ENCODE measurements around the gene GJD2.

Gene GJD2

DNA sequence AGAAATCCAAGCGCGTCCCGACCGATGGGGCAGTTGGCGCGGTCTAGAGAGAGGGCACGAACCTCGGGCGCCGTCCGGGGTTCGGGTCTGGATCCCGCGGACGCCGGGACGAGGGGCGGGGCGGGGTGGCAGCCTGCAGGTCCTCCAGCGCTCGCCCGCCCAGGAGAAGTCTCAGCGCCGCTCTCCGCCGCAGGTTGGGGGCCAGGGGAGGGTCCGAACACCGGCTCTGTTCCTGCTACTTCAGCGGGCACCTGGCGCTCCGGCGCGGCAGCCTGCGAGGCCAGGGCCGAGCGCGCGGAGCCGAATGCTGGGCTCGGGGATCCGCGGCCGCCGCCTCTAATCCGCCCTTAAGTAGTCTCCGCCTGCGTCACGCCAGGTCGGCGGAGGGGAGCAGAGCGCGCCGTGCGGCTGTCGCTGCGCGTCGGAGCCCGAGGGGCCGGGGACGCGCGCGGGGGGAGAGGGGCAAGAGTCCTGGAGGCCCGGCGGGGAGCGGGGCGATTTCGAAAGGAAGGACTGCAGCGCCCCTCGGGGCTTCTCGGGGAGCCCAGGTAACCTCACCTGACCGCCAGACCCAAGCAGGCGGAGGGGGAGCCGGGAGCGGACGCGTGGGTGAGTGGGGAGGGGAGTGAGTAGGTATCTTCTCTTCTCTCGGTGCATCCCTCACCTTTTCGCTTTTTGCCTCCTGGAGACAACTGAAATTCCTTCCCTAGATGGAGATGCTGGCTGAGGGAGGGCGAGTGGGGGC is at the start of gene GJD2:
Gene GJD2 (minus strand): TSS at position 325 of the 745 bp plus-strand sequence. CDS start 510 bp downstream, outside the sequence.
- no peak for DNase-seq (ENCODE audit: low spot score)

DNA sequence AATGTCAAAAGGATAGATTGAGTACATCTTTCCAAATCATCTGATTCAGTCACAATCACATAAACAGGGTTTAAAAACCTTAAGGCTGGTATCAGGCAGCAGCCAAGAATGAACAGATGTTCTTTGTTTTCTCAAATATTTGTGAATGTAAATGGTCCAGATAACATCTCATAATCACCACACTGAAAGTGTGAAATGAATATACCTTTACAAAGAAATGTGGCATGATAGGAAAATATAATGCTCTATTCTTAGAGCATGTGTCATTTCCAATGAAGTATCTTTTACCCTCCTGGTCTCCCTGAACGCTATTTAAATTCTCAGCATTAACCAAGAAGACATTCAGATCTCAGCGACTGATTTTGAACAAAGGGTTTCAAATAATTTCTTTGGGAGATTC is 49.3 kb upstream of the GJD2 start:
- no peak for DNase-seq (ENCODE audit: low spot score)

DNA sequence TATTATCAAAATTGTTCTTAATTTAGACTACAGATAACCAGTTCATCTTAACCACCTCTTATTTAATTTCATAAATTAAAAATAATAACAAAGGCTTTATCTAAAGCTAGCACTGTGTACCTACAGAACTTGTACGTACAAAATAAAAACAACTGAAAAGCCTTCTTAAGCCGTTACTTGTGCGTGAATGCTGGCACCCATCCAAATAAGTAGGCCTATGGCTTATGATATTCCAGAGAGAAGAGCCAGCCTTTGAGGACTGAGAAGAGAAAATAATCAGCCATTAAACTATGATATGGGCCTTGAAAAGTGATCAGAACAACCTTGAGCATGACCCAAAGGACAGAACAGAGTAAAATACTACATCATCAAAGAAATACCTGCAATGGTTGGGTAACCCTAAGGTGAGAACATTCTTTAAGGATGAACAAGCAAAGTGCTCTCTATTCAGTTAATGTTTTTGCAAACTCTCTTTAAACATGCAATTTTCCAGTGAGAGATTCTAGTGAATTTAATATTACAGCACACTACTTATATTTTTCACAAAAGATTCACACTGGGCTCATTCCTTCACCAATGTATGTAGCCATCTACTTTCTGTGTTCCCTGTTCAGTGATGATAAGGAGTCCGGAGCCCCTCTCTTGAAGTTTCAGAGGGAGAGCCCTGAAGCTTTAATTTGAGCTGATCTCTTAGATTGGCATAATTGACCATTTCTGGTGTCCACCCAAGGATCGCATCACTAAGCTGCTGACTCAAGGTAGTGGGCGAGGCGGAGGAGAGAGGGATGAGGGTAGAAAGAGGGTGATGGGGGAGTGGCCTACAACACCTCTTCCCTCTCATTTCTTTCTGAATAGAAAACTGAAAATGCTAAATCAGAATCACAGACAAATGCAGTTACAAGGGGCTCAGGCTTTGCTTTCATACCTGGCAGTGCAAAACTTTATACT is 48.3 kb upstream of the GJD2 start:
- DNase-seq (ENCODE audit: low spot score): no peak

DNA sequence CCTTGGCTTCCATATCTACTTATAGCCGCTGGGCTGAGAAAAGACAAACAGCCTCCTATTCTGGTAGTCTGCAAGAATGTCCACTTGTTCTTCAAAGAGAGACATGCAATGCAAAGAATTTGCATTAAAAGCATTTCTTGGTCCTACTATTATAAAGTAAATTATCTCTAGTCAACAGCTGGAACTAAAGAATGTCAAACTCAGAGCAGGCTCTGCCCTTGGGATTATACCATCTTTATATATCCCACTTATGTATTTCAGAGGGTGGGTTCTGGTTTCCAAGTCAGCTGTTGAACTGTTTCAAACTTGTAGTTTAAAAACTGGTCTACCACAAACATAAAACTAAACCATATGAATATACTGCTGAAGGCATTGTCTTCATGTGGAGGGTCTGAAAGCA is 47.6 kb upstream of the GJD2 start:
- no peak for DNase-seq (ENCODE audit: low spot score)

DNA sequence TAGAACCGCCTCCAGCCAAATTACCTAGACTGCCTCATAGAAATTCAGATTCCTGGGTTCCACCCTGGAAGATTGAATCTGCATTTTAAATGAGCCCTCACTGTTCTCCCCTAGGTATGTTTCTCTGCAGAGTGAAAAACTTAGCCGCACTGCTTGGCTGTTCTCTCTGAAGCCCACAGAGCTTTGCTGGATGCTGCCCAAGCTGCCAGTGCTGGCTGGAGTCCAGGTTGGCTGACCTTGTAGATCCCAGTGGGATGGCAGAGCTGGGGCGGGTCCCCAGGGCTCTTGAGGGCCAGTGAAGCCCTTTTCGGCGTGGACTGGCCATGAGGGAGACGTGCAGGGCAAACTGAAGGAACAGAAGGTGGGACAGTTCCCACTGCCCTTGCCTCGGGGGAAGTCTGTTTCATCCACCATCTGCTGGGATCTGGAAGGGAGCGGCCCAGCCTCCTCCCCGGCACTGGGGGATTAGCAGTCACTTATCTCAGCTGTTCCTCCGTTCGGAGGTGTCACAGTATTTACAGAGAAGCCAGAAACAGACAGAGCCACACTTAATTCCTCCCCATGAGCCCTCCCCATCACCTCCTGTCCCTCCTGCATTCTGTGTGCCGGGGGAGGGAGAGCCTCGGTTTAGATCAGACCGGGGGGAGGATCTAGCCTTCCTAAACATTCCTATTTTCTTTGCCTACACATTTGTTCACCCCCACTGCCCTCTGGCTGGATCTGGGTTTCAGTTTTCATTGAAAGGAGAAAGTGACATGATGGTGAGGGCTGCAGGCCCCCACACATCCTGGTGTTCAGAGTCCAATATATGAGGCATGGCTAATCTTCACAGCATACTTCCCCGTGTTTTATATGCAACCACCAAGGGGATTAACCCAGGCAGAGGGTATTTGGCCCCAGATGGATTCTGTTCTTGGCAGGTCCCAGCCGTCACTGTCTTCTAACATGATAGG is 44.6 kb upstream of the GJD2 start:
- DNase-seq (ENCODE audit: low spot score): no peak

DNA sequence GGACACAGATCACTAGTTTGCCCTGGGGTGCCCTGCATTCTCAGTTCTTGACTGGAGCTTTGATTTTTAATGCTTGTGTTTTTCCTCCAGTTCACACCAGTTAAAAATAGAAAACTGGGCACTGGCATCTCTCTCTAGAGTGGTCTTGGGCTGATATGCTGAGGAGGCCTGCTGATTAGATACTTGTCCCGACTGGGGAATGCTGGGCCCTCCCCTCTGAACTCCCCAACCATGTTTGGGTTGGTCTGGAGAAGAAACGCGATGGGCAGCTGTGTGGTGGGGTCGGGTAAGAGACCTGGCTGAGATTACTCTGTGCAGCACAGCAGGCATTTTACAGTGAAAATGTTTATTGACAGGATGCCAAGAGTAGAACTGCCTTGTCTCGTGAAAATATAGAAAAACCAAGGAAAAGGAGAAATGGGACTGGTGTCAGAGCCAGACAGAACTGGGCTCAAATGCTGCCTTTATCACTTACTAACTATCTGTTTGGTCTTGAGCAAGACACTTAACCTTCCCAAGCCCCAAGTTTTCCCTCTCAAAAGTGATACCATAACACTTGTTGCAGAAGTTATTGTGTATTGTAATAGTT is 42.1 kb upstream of the GJD2 start:
- no peak for DNase-seq (ENCODE audit: low spot score)

DNA sequence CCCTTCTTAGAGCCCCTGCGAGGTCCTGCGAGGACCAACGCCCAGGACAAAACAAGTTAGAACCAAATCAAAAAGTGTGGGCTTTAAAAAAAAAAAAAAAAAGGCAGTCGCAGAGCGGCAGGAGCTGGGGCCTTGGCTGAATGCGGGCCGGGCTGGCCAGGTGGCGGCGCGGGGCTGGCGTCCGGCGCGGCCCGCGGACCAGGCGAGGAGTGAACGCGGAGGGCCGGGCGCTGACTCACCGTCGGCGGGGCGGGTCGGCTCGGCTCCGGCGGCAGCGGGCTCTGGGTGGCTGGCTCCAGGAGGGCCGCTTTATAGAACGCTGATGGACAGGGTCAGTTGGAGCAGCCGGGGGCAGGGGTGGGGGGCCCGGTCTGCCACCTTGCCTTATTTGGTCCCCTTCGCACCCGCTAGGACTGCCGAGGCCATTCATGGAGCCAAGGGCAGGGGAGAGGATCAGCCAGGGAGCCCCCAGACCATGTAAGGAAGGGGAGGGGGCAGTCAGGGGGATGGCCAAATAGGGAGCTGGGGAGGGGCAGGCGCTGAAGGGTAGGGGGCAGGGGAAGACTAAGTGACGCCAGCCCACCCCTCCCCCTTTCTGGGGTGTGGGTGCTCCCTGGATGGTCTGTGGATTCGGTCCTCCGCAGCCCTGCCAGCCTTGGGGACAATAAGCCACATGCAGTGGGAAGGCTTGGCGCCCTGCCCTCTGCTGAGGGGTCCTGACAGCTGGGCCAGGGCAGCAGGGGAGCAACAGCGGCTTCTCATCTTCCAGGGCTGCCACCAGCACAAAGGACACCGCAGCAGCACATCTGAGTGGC is 40.7 kb upstream of the GJD2 start, which contains the start of gene ACTC1:
Gene ACTC1 (minus strand): TSS at position 283 of the 815 bp plus-strand sequence. CDS start 741 bp downstream, outside the sequence.
- DNase-seq (ENCODE audit: low spot score): no peak

DNA sequence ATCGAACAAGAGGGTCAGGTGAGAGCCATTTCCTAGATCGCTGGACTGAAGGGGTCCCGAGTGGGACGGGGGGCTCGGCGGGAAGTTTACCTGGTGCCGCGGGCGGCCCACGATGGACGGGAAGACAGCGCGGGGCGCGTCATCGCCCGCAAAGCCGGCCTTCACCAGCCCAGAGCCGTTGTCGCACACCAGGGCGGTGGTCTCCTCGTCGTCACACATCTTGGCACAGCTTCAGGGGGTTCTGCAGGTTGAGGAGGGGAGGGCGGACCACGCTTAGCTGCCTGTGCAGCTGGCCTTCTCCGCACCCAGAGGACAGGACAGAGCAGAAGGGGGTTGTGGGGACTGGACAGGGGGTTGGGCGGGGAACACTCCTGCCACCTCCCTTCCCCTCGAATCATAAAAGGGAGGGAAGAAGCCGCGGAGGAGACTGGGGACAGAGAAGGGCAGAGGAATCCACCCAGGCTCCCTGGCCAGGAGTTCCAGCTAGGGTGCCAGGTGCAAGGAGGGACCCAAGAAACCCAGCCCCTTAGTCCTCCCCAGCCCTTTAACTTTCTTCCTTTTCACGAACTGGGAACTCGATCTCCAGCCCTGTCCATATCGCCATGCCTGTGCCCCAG is 39.9 kb upstream of the GJD2 start:
- no peak for DNase-seq (ENCODE audit: low spot score)

DNA sequence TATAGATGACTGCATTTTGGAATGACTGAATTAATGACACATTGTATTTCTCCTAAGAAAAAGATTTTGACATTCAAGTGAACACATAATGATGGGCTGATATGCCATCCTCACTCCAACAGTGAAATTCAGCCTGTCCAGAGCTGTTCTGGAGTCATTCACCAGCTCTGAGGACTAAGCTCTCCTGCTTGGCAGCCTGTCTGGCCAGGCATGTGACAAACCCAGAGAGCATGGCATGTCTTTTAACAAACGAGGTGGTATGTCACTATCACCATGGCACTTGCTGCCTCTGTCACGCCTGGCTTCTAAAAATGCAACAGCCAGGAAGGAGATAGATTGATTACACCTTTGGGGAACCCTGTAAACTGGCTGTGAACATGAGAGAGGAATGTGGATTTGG is 39.1 kb upstream of the GJD2 start:
- no peak for DNase-seq (ENCODE audit: low spot score)

DNA sequence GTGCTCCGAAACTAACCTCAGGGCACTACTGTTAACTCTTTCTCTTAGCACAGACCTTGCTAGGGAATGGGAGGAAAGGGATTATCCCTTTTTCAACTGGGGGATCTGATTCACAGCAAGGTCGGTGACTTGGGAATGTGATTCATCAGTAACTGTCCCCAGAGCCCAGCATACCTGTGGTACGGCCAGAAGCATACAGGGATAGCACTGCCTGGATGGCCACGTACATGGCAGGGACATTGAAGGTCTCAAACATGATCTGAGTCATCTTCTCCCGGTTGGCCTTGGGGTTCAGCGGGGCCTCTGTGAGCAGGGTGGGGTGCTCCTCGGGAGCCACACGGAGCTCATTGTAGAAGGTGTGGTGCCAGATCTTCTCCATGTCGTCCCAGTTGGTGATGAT is 38.3 kb upstream of the GJD2 start:
- DNase-seq (ENCODE audit: low spot score): no peak

DNA sequence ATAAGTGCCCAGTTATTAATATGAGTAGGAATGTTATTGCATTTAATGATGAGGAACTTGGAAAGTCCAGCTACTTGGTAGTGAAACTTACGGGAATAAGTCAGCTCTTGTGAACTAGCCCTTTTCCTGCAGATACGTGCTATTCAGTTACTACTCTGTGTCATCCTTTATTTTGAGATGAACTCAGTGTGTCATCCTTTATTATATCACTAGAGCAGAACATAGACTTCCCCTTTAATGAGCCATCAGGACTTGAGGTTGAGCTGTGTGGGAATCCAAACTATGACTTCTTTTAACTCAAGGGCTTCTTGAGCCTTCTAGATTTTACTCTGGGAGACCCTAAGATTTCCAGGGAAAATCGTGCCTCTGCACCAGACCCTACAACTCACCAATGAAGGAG is 36.9 kb upstream of the GJD2 start:
- no peak for DNase-seq (ENCODE audit: low spot score)

DNA sequence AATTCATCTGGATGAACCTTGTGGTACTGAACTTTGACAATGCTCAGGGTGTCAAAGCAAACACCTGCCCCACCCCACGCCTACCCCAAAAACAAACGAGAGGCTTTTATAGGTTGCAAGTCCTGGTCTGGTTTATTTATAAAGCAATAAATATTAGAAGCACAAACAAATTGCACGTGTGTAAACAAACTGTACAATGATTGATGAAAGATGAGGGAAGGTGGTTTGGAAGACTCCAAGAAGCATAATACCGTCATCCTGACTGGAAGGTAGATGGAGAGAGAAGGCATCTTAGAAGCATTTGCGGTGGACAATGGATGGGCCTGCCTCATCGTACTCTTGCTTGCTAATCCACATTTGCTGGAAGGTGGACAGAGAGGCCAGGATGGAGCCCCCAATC is 35.3 kb upstream of the GJD2 start:
- no peak for DNase-seq (ENCODE audit: low spot score)

DNA sequence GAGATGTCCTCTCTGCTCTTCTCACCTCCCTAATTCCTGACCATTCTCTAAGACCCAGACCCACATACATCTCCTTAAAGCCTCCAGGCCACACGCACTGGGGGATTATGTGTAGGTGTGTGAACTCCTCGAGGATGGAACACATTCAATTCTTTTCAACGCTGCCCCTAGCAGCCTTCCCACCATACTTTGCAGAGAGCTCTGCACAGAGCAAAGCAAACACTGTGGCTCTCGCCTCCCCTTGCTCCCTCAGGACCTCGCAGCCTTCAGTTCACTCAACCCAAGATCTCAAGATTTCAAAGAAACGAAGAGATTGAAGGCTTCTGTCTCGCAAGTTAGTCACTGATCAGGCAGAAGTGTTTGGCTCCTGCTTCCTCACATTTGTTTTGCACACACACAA is 34.5 kb upstream of the GJD2 start:
- DNase-seq (ENCODE audit: low spot score): no peak

DNA sequence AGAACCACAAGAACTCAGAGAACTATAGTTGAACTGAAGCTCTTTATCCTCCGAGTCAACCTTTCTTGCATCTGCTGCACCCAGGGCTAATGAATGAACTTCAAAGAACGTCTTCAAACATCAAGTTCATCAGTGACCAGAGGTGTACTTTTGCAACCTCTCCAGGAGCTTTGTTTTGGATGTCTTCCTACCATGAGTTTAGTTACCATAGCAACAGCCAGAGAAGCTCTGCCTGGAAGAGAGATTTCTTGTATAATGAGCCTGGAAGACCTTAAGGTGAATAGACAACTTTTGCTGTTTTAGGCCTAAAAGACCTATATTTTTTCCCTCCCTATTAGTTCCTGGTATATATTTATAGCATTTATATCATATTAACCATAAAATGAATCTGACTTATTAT is 31.4 kb upstream of the GJD2 start:
- no peak for DNase-seq (ENCODE audit: low spot score)

DNA sequence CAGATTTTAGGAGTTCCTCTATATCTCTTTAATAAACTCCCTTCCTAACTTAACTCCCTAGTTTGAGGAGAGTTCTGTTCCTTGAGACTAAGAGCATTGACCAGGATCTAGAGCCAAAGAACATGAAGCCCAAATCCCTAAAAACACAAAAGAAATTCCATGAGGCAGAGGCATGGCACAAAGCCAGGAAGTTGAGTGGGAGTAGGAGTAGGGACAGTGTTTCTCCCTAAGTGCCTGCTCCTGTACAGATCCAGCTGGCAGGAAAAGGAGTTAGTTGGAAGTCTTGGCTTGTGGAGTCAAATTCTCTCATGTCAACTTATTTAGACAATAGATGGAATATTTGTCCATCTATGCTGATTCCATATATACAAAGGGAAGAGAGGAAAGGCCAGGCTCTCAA is 29.2 kb upstream of the GJD2 start:
- no peak for DNase-seq (ENCODE audit: low spot score)

DNA sequence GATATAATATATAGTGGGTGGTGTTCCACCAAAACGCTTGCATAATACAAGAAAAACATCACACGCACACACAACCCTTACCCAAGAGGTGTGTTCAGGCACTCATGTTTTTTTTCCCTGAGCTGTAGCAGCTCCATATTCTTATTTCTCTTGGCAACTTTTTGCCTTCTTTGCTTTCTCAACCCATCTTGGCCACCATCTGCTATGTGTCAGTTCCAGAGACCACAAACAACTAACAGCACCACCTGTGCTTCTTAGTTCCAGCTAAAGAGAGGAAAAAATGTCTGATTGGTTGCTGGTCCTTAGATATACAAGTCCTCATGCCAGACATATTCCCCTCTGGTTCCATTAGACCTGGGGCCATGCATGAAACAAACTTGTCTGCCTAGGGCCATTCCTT is 28.6 kb upstream of the GJD2 start:
- no peak for DNase-seq (ENCODE audit: low spot score)

DNA sequence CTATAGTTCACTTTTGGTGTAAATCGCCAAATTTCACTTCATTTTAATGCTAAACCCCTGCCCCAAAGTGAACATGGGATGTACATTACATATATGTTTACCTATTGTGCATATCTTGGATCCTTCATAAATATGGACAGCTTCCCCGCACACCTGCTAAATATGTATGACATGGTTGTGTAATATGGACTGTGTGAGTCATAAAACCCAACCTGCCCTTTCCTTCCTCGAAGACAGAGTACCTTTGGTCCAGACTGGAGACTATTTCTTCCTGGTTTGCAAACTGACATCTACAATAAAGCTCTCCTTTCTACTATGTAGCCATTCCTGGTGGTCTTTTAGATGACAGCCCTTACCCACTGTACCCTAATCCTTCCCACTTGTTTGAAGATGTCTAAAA is 28.1 kb upstream of the GJD2 start:
- DNase-seq (ENCODE audit: low spot score): no peak

DNA sequence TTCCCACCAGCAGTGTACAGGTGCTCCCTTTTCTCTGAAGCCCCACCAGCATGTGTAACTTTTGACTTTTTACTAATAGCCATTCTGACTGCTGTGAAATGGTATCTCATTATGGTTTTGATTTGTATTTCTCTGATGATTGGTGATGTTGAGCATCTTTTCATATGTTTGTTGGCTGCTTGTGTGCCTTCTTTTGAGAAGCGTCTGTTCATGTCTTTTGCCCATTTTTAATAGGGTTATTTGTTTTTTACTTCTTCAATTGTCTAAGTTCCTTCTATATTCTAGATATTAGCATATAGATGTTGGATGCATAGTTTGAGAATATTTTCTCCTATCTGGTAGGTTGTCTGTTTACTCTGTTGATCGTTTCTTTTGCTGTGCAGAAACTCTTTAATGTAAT is 25.9 kb upstream of the GJD2 start:
- DNase-seq (ENCODE audit: low spot score): no peak

DNA sequence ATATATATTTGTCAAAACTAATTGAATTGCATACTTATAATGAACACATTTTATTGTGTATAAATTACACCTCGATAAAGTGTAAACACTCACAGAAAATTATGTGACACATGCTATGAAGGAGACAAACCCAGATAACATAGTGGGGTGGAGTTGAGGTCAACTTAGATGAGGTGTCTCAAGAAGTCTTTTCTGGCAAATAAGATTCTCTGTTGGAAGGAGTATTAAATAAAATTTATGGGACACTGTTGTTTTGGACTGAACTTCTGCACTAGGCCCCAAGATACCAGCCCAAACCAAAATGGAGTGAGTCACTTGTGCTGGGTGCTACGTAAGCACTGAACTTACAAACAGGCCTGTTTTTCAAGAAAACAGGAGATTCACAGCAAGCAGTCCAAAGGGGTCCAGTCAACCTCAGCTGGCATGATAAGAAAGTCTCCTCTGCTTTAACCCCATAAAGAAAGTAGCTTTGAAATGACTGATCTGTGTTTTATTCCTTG is 21.9 kb upstream of the GJD2 start:
- no peak for DNase-seq (ENCODE audit: low spot score)

DNA sequence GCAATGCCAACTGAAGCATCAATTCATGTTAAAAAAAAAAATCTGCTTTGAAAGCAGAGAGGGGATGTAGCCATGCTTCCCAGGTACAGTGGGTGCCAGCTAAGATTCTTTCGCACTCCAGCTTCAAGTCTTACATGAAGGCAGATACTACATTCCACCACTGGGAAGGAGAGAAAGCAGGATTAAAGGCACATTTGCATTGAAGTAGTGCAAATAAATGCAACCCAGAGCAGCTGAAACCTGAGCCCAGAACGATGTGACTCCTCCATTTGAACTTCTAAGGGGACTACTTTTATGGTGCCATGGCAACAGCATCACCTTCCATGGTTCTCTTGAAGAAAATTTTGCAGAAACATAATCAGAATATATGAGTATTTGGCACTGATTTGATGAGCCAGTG is 19.1 kb upstream of the GJD2 start:
- no peak for DNase-seq (ENCODE audit: low spot score)

Data from CD4-positive, alpha-beta T cell treated with Interleukin-2 at 100 ng/mL for 4 hours (primary cell).